SK-N-SH (cell line): ENCODE measurements around the gene MFAP4. TPM values are rescaled to one million over a fixed set of nuclear protein-coding genes. Genes with fewer than 3 reads are reported as not detected.

ENCODE experiments used
- CTCF ChIA-PET: fragments of 300-600, 350-600 bp; formaldehyde crosslinking; extraction: SDS; loops from one replicate; lab custom pipeline; 2021; lab: Yijun Ruan, JAX
- POLR2A ChIA-PET: fragments of 350-600 bp; sonication (Branson Sonifier 250); formaldehyde crosslinking; extraction: SDS; loops from one replicate; lab custom pipeline; 2020; ENCODE audit warnings: antibody characterized with exemption, inconsistent platforms; lab: Yijun Ruan, JAX
- DNase-seq: peaks from one replicate; pipeline ENCODE4 v3.0.0; 2012
- H2AFZ ChIP-seq: fragments of 200-600 bp; sonication (generic); 2 replicates; pipeline ENCODE4 v1.8.1; 2016; ENCODE audit warnings: antibody characterized with exemption, mild to moderate bottlenecking, low read depth
- H3F3A ChIP-seq: fragments of 200-600 bp; sonication (generic); replicated peaks from 2 replicates; pipeline ENCODE3; 2016; ENCODE audit warnings: antibody characterized with exemption, mild to moderate bottlenecking; ENCODE audit not compliant: insufficient read depth
- H3K27ac ChIP-seq, 2 experiments: fragments of 200-500 bp in 1 of 2; fragments of 200-600 bp in 1 of 2; sonication (Bioruptor generic) in 1 of 2; sonication (generic), shearing (Covaris generic) in 1 of 2; 2 replicates each; pipeline versions ENCODE4 v1.5.1 to v1.6.1; 2014 to 2016; ENCODE audit warnings: low read depth in 2 of 2, inconsistent platforms in 1 of 2, low read length in 1 of 2, mild to moderate bottlenecking in 1 of 2, mixed read lengths in 1 of 2
- H3K27me3 ChIP-seq: fragments of 200-600 bp; sonication (generic), shearing (Covaris generic); 2 replicates; pipeline ENCODE4 v1.6.1; 2016; ENCODE audit warnings: mixed run types; ENCODE audit not compliant: insufficient read depth
- H3K36me3 ChIP-seq, 2 experiments: fragments of 200-500 bp in 1 of 2; fragments of 200-600 bp in 1 of 2; sonication (Bioruptor generic) in 1 of 2; sonication (generic) in 1 of 2; replicated peaks in 1 of 2; 2 replicates each; pipeline versions ENCODE3 to v1.5.1; 2014 to 2016; ENCODE audit warnings: low read length in 1 of 2, mild to moderate bottlenecking in 1 of 2; ENCODE audit not compliant: insufficient read depth in 2 of 2, control insufficient read depth in 1 of 2
- H3K4me1 ChIP-seq, 2 experiments: fragments of 200-500 bp in 1 of 2; fragments of 200-600 bp in 1 of 2; sonication (Bioruptor generic) in 1 of 2; sonication (generic), shearing (Covaris generic) in 1 of 2; 2 replicates each; pipeline versions ENCODE4 v1.5.1 to v1.6.1; 2014 to 2016; ENCODE audit warnings: low read depth in 1 of 2, low read length in 1 of 2, mixed run types in 1 of 2; ENCODE audit not compliant: insufficient read depth in 2 of 2, control insufficient read depth in 1 of 2
- H3K4me2 ChIP-seq: fragments of 200-600 bp; sonication (generic), shearing (Covaris generic); 2 replicates; pipeline ENCODE4 v1.6.1; 2017; ENCODE audit warnings: mixed run types
- H3K4me3 ChIP-seq, 2 experiments: fragments of 200-500 bp in 1 of 2; fragments of 200-600 bp in 1 of 2; sonication (Bioruptor generic) in 1 of 2; sonication (generic), shearing (Covaris generic) in 1 of 2; 2 replicates each; pipeline versions ENCODE4 v1.5.1 to v1.8.1; 2014 to 2016; ENCODE audit warnings: low read depth in 2 of 2, inconsistent platforms in 1 of 2, low read length in 1 of 2, mild to moderate bottlenecking in 1 of 2, mixed read lengths in 1 of 2, moderate library complexity in 1 of 2
- H3K79me2 ChIP-seq: fragments of 200-600 bp; sonication (generic); 2 replicates; pipeline ENCODE4 v1.8.1; 2017; ENCODE audit warnings: mild to moderate bottlenecking; ENCODE audit not compliant: insufficient read depth
- H3K9ac ChIP-seq: fragments of 200-600 bp; sonication (generic); 2 replicates; pipeline ENCODE4 v1.6.1; 2017; ENCODE audit warnings: mixed run types
- H3K9me2 ChIP-seq: fragments of 200-600 bp; sonication (generic); 2 replicates; pipeline ENCODE4 v1.6.1; 2017; ENCODE audit warnings: mixed run types
- H3K9me3 ChIP-seq: fragments of 200-600 bp; sonication (generic); 2 replicates; pipeline ENCODE4 v1.6.1; 2017; ENCODE audit warnings: mixed run types, mild to moderate bottlenecking, moderate library complexity
- H4K20me1 ChIP-seq: fragments of 200-600 bp; sonication (generic); 2 replicates; pipeline ENCODE4 v1.6.1; 2017; ENCODE audit warnings: mild to moderate bottlenecking, mixed run types; ENCODE audit not compliant: insufficient read depth
- FOXM1 ChIP-seq: IDR thresholded peaks from 2 replicates; pipeline ENCODE4 v1.4.0; 2012; ENCODE audit warnings: low read depth, mild to moderate bottlenecking
- GABPA ChIP-seq: IDR thresholded peaks from 2 replicates; pipeline ENCODE4 v1.4.0; 2012; ENCODE audit warnings: low read depth, mild to moderate bottlenecking
- MEF2A ChIP-seq: IDR thresholded peaks from 2 replicates; pipeline ENCODE4 v1.4.0; 2012; ENCODE audit warnings: low read depth, borderline replicate concordance
- MXI1 ChIP-seq: IDR thresholded peaks from 2 replicates; pipeline ENCODE4 v1.6.1; 2012; ENCODE audit warnings: mild to moderate bottlenecking, low read depth, low read length, improper control_type of control experiment
- NFIC ChIP-seq: IDR thresholded peaks from 2 replicates; pipeline ENCODE4 v1.4.0; 2012; ENCODE audit warnings: borderline replicate concordance
- RAD21 ChIP-seq: IDR thresholded peaks from 2 replicates; pipeline ENCODE4 v1.6.1; 2012; ENCODE audit warnings: mild to moderate bottlenecking, low read length
- RCOR1 ChIP-seq: fragments of 150-350 bp; IDR thresholded peaks from 2 replicates; pipeline ENCODE4 v1.6.1; 2017; ENCODE audit warnings: antibody characterized with exemption, low read length
- SIN3A ChIP-seq: IDR thresholded peaks from 2 replicates; pipeline ENCODE4 v1.6.1; 2012; ENCODE audit warnings: low read depth, mild to moderate bottlenecking, low read length, moderate library complexity, borderline replicate concordance
- TCF12 ChIP-seq: IDR thresholded peaks from 2 replicates; pipeline ENCODE4 v1.4.0; 2012
- YY1 ChIP-seq: IDR thresholded peaks from 2 replicates; pipeline ENCODE4 v1.4.0; 2012; ENCODE audit warnings: low read depth, mild to moderate bottlenecking
- WGBS: methylation state at CpG from one replicate; pipeline ENCODE4 v1.1.6; 2017; ENCODE audit warnings: low lambda C conversion rate; 5-methylcytosine and 5-hydroxymethylcytosine counted together
- polyA plus RNA-seq, 3 experiments: library from polyadenylated mRNA; depleted of rRNA; stranded (reverse); fragments of >200 nt; gene quantifications; 2 replicates each; pipeline ENCODE4 v1.2.3, GENCODE V29; 2012
- TF ChIP-seq, protein P1 (sequence below): fragments of 200-600 bp; sonication (generic); IDR thresholded peaks from 2 replicates; pipeline ENCODE4 v1.6.1; 2017; ENCODE audit warnings: antibody characterized with exemption, mild to moderate bottlenecking, moderate library complexity
- TF ChIP-seq, protein P2 (sequence below): fragments of 150-350 bp; IDR thresholded peaks from 2 replicates; pipeline ENCODE4 v1.6.1; 2017; ENCODE audit warnings: antibody characterized with exemption, low read length, low read depth, borderline replicate concordance
- TF ChIP-seq, protein P3 (sequence below): IDR thresholded peaks from 2 replicates; pipeline ENCODE4 v1.4.0; 2012; ENCODE audit warnings: low read depth, borderline replicate concordance

MFAP4 gene
- polyA plus RNA-seq, 1 of the 3 experiments (the other 2 are of a cell fraction) = 120 TPM

DNA sequence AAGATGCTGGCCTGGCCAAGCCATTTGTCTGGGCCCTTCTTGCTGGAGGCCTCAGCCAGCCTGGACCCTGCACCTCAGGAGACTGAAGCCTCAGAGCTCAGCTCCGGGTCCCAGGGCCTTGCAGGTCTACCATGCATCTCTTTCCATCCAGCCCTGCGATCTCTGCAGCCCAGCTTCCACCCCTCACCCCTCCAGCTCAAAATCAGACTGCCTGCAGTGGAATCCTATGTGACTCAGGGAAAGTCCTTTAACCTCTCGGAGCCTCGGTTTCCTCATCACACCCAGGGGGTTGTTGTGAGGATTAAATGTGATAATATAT is 21.5 kb downstream of the MFAP4 start:
- H3K36me3 ChIP-seq = no peaks in the 10 kb centered on the region
- no peak overlapping the region for H2AFZ ChIP-seq
- H3K27ac ChIP-seq = no peak overlapping the region; a peak in 1 of 4 replicates
- H3K79me2 ChIP-seq = peaks cover 8% of the 10 kb centered on the region
- ChIA-PET POLR2A (interaction anchor here (3.0 kb wide), 1 partner anchor 12 kb away, joined by 24 read pairs; the partner anchor contains the start of gene MAPK7), CTCF (interaction anchor here (0.9 to 12.0 kb wide), 6 partner anchors 9 to 397 kb away, joined by 4 to 305 read pairs (median 10); partner anchors contain the start of genes MAPK7 and RNF112)
- H3K4me3 ChIP-seq = no peak overlapping the region
- TF ChIP-seq FOXM1 = no peak
- TF ChIP-seq GABPA = no peak
- TF ChIP-seq, protein P1, sequence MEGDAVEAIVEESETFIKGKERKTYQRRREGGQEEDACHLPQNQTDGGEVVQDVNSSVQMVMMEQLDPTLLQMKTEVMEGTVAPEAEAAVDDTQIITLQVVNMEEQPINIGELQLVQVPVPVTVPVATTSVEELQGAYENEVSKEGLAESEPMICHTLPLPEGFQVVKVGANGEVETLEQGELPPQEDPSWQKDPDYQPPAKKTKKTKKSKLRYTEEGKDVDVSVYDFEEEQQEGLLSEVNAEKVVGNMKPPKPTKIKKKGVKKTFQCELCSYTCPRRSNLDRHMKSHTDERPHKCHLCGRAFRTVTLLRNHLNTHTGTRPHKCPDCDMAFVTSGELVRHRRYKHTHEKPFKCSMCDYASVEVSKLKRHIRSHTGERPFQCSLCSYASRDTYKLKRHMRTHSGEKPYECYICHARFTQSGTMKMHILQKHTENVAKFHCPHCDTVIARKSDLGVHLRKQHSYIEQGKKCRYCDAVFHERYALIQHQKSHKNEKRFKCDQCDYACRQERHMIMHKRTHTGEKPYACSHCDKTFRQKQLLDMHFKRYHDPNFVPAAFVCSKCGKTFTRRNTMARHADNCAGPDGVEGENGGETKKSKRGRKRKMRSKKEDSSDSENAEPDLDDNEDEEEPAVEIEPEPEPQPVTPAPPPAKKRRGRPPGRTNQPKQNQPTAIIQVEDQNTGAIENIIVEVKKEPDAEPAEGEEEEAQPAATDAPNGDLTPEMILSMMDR = no peak
- no peak for TF ChIP-seq TCF12
- TF ChIP-seq MXI1 = no peak
- TF ChIP-seq, protein P2, sequence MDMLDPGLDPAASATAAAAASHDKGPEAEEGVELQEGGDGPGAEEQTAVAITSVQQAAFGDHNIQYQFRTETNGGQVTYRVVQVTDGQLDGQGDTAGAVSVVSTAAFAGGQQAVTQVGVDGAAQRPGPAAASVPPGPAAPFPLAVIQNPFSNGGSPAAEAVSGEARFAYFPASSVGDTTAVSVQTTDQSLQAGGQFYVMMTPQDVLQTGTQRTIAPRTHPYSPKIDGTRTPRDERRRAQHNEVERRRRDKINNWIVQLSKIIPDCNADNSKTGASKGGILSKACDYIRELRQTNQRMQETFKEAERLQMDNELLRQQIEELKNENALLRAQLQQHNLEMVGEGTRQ = no peak
- TF ChIP-seq, protein P3, sequence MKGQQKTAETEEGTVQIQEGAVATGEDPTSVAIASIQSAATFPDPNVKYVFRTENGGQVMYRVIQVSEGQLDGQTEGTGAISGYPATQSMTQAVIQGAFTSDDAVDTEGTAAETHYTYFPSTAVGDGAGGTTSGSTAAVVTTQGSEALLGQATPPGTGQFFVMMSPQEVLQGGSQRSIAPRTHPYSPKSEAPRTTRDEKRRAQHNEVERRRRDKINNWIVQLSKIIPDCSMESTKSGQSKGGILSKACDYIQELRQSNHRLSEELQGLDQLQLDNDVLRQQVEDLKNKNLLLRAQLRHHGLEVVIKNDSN = no peak
- TF ChIP-seq YY1 = no peak
- no peak for TF ChIP-seq MEF2A
- no peak for TF ChIP-seq RCOR1
- TF ChIP-seq RAD21 = no peak
- no peak for TF ChIP-seq NFIC
- no peak for TF ChIP-seq SIN3A
- TF ChIP-seq, all 33 proteins: peak for 0
- Histone ChIP-seq H4K20me1 (no peaks in the 10 kb centered on the region), H3K4me2 (no peak overlapping the region), H3K9me3 (no peaks in the 10 kb centered on the region), H3K9ac (no peak overlapping the region), H3F3A (peaks cover 7% of the 10 kb centered on the region), H3K27me3 (no peaks in the 10 kb centered on the region), H3K9me2 (no peaks in the 10 kb centered on the region), H3K4me1 (peaks cover 13 to 32% of the 10 kb centered on the region in 2 experiments; a peak in 2 of 4 replicates)
- no peak for DNase-seq
- 77% methylated on average over 4 of the region's 4 CpGs for WGBS
